OCI-M1 (cell line): ENCODE measurements around the gene PACSIN2.
A peak's percentile ranks its signal among the peaks of the same experiment; 100 is the strongest.
"Not testable (repeated sequence)": the region's sequence is repeated elsewhere in the genome, so short reads cannot be mapped to it uniquely, and the experiment has no call there.

Experiments used
- DNase-seq: peaks from one replicate; lab custom pipeline; 2025; lab: John Stamatoyannopoulos, UW

Gene PACSIN2

GRCh38 chr22:42992092-42992491 lies 22.9 kb downstream of the PACSIN2 start:
- DNase-seq = no peak

DNA sequence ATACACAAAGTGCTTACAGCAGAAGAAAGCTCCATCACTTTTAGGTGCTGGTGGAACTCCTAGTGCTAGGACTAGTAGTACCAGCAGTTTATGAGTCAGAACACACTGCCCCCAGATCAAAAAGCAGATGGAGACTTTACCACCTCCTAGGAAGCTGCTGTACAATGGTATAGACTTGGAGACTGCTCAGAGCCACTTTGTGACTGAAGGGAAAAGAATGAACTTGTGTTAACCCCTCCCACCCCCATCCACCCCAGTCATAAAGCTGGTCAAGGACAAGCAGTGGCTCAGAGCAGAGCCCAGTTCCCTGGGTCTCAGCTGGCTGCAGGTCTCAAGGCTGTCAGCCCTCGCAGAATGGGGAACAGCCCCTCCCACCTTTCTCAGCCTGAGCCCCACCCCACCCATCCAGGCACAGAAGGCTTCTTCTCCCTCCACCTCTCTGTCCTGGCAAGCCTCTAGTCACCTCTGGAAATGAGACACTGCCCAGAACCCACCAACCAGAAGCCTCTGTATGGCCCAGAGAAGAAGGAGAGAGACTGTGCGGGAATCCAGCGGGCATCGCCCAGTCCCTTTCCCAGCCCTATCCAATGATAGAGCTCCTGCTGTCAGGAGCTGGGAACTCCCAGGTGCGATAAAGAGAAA lies 23.8 kb downstream of the PACSIN2 start:
- no peak for DNase-seq

- peak; percentile 53 for DNase-seq
Observed at GRCh38 chr22:42990131-42990838, 24.7 kb downstream of the PACSIN2 start.

- DNase-seq = no peak
Observed at GRCh38 chr22:42986115-42986514, 28.8 kb downstream of the PACSIN2 start.

DNA sequence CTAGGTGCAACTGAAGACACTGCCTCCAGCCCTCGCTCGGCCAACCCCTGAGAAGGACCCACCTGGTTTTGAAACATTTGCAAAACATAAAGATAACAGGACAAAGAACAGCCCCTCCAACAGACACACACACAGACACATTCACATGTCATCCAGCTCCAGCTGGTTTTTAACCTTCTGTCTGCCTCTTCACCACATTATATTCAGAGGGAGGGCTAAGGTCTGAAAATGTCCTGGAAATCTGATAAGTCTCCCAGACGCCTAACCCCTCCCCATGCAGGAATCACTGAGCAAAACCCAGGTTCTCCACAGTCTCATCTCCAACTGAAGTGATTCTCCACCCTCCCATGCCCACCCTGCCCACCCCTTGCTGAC lies 29.4 kb downstream of the PACSIN2 start:
- DNase-seq = no peak

DNA sequence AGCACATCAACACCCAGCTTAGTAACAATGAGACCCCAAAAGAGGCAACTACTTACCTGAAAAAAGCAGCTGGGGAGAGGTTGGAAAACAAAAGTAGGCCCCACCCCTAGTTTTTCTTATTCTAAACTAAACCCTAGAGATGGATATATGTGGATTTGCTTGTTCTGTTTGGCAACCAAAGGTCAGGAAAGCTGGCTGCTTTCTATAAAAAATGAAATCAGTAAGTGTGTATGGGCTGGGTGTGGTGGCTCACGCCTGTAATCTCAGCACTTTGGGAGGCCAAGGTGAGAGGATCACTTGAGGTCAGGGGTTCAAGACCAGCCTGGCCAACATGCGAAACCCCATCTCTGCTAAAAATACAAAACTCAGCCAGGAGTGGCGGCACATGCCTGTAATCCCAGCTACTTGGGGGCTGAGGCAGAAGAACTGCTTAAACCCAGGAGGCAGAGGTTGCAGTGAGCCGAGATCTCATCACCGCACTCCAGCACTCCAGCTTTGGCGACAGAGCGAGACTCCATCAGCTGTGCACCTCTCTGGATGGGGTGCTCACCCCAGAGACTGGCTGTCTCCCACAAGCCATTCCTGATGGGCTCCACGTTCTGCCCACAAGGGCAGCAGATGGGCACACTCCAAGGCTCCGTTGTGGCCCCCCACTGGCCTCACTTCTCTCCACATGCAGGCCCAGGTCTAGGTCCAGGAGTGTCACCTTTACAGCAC lies 30.0 kb downstream of the PACSIN2 start:
- DNase-seq = no peak

GRCh38 chr22:42984397-42984796 lies 30.6 kb downstream of the PACSIN2 start:
- DNase-seq = no peak

DNA sequence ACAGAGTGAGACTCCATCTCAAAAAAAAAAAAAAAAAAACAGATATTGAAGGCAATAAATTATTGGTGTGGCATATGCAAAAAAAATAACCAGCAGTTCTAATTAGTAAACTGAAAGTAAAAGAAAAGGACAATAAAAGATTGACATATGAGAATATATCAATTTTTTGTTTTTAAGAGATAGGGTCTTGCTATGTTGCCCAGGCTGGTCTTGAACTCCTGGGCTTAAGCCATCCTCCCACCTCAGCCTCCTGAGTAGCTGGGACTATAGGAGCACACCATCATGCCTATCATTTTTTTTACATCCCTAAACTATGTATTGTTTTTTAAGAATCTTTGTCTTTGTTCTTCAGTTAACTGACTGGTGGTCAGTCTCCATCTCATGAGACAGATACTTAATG lies 31.5 kb downstream of the PACSIN2 start:
- no peak for DNase-seq

DNA sequence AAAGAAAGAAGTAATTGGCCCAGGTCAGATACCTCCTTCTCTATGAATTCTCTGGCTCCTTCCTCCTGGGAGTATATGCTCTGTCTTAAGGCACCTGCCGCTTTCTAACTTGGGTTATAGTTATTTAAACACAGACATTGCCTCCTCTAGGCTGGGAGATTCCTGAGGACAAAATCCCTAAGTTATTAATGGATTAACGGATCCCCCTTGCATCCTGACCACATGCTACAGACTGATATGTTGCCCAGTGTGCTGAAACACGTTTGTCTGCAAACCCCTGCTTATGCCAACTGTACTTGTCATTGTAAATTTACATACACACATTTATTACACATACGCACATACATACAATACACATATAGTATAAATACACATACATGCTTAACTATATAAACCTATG lies 35.3 kb downstream of the PACSIN2 start:
- no peak for DNase-seq

GRCh38 chr22:42978453-42979103 lies 36.4 kb downstream of the PACSIN2 start:
- DNase-seq = no peak

DNA sequence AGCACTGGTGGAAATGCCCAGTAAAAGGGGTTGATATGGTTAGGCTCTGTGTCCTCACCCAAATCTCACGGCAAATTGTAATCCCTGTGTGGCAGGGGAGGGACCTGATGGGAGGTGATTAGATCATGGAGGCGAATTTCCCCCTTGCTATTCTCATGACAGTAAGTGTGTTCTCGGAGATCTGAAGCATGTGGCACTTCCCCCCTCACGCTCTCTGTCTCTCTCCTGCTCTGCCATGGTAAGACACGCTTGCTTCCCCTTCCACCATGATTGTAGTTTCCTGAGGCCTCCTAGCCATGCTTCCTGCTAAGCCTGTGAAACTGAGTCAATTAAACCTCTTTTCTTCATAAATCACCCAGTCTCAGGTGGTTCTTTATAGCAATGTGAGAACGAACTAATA lies 37.4 kb downstream of the PACSIN2 start:
- peak; percentile 68 for DNase-seq

DNA sequence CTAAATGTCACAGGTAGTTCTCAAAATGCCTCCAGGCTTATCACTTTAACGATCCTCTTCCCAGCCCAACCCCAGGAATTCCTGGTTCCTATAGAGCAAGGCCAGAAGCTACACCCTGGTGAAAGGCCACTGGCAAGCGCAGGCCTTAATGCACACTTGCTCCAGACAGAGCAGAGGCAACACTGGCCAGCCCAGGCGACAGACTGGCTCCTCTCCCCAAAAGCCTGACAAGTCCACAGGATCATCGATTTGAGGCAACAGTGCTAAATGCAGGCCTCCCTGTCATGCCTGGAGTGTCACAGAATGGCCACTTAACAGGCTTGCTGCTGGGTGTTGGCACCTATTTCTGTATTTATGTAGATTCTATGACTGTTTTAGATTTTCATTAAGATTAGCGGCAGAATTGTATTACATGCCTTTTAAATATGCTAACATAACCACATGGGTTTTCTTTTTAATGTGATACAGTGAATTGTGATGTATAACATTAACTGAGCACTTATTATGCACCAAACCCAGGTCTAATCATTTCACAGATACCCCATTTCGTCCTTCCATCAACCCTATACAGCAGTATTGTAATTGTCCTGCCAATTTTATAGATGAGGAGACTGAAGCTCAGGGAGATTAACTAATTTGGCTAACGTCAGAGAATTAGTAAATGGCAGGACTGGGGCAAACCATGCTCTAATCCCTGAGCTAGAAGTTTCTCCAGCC lies 38.6 kb downstream of the PACSIN2 start:
- DNase-seq = no peak

- no peak for DNase-seq
Observed at GRCh38 chr22:42974223-42974622, 40.7 kb downstream of the PACSIN2 start.

DNA sequence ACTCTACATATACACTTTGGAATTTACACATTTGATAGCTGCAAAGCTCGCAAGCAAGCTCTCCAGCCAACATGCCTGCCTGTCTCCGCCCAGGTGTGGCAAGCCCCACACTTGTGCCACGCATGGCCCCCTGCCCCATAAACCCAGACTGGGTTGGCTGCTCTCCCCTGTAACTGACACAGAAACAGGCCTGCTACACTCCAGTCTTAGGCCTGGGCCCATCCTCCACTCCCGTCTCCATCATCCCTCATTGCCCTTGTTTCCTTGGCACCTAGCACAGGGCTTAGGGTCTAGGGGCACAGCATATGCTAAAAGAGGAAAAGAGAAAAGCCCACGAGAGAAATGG lies 41.4 kb downstream of the PACSIN2 start:
- no peak for DNase-seq

DNA sequence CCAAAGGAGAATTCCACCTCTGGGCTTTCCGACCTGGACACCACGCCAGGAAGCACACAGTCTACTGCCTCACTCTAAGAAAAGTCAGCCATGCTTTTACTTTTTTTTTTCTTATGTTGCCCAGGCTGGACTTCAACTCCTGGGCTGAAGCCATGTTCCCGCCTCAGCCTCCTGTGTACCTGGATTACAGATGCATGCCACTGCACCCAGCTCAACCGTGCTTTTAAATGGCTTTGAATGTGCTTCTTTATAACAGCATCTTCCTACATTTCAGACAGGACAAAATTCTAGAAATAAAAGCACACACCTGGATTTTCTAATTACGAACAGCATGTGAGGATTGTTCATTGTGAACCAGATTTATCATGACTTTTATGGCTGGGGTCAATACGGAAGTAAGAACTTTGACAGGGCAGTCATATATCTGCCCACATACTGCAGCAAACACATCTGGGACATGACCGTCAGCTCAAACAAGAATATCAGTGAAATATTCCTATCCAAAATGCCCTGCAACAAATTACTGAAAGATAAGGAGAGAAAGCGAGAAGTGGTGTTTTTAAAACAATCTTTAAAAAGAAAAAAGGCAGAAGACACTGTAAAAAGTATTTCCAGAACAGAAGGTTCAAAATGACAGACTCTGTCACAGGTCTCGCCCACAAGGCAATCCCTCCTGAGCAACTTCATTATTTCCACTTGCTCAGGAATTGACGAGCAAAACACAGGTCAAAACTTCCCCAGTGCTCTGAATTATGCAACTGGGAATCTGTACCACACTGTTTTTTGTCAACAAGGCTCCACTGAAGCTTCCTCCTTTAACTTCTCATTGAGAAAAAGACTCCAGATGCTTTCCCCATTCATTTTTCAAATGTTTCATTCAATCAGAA lies 42.1 kb downstream of the PACSIN2 start:
- DNase-seq = no peak

DNA sequence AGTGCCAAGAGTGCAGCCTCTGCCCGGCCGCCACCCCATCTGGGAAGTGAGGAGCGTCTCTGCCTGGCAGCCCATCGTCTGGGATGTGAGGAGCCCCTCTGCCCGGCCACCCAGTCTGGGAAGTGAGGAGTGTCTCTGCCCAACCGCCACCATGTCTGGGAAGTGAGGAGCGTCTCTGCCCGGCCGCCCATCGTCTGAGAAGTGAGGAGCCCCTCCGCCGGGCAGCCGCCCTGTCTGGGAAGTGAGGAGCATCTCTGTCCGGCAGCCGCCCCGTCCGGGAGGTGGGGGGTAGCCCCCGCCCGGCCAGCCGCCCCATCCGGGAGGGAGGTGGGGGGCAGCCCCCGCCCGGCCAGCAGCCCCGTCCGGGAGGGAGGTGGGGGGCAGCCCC lies 43.5 kb downstream of the PACSIN2 start:
- not testable (repeated sequence) for DNase-seq

- DNase-seq = no peak
Observed at GRCh38 chr22:42970029-42970428, 44.9 kb downstream of the PACSIN2 start.

DNA sequence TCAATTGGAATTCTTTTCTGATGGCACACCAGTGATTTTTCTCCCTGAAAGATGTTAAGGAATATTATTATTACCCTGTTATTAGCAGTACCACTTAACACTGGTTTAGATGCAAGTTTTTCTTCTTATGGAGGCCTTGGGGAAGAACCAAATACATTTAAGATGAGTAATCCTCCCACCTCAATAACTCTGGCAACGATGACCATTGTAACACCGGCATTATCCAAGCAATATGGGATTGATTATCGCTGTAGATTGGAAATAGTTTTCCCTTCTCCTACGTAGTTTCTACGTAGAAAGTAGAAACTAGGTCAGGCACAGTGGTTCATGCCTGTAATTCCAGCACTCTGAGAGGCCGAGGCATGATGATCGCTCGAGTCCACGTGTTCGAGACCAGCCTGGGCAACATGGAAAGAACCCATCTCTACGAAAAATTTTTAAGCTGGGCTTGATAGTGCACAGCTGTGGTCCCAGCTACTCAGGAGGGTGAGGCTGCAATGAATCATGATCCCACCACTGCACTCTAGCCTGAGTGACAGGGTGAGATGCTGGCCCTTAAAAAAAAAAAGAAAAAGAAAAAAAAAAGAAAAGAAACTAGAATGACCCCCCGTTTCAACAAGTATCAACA lies 45.5 kb downstream of the PACSIN2 start:
- DNase-seq = no peak

- no peak for DNase-seq
Observed at GRCh38 chr22:42967933-42968332, 47.0 kb downstream of the PACSIN2 start.

DNA sequence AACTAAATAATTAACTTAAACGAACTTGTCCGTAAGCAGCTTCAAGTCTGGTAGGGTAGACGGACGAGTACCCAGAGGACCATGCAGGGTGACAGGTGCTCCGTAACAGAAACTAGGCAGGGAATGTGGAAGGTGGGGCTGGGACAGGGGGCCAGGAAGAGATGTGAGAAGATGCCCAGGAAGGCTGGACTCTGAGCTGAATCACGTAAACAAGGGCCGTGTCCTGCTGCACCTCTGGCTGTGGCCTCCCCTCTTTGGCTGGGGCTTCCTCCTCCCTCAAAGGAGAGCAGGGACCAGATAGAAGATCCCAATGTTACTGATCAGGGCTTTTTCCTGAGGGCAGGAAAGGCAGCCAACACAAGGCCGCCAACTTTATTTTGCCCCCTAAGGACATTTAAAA lies 47.9 kb downstream of the PACSIN2 start:
- no peak for DNase-seq

DNA sequence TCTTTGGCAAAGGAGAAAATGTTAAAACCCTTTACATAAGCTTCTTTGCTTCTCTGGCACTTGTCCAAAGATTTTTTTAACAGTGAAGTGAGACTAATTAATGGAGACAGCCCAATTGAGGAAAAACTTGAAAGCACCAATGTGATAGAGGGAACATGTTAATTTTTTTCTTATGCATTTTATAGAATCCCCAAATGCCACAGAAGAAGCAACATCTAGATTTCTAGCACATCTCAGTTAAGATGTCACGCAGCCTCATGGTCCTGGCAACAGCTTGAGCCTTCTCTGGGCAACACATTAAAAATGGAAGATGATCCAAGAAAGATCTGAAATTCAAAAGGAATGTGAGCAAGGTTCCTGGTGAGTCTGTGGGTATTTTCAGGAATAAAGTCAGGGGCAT lies 48.5 kb downstream of the PACSIN2 start:
- DNase-seq = peak; percentile 12
